Endothelial cell of umbilical vein (primary cell): ENCODE measurements around the gene BABAM2. TPM values are rescaled to one million over a fixed set of nuclear protein-coding genes. Genes with fewer than 3 reads are reported as not detected.

Experiments
- BruUV-seq: library from RNA; stranded (reverse); fragments of 400-500 nt; replicated peaks from 2 replicates; lab custom pipeline; 2021; lab: Mats Ljungman, UMichigan
- CTCF ChIA-PET: fragments of 300-600, 350-600 bp; sonication (Branson Sonifier 250); formaldehyde crosslinking; loops from one replicate; lab custom pipeline; 2021; ENCODE audit warnings: antibody characterized with exemption, inconsistent platforms; lab: Charles Lee
- POLR2A ChIA-PET: fragments of 300-600, 350-600 bp; sonication (Branson Sonifier 250); formaldehyde crosslinking; loops from one replicate; lab custom pipeline; 2021; ENCODE audit warnings: antibody characterized with exemption, inconsistent platforms; lab: Charles Lee
- DNase-seq: peaks from one replicate; pipeline ENCODE4 v3.0.0-alpha.2; 2011; ENCODE audit warnings: low read depth, low spot score
- FAIRE-seq: peaks from 2 replicates; lab custom pipeline; 2011; peaks lifted over from hg19 to GRCh38; lab: Jason Lieb, UNC
- H2AFZ ChIP-seq: 2 replicates; pipeline ENCODE4 v1.6.0; 2012; ENCODE audit warnings: low read depth, low read length, control low read depth, inconsistent platforms
- H3K27ac ChIP-seq: 2 replicates; pipeline ENCODE4 v1.5.1; 2011; ENCODE audit warnings: low read depth, mild to moderate bottlenecking, control low read depth, low read length, moderate library complexity; ENCODE audit not compliant: insufficient read depth
- H3K27me3 ChIP-seq, 2 experiments: 2 replicates each; pipeline versions ENCODE4 v1.6.0 to v1.6.1; 2011; ENCODE audit warnings: low read length in 2 of 2, mixed read lengths in 1 of 2; ENCODE audit not compliant: control insufficient read depth in 2 of 2, insufficient read depth in 2 of 2
- H3K36me3 ChIP-seq, 2 experiments: 2 replicates in 1 of 2; 3 replicates in 1 of 2; pipeline ENCODE4 v1.5.1; 2011; ENCODE audit warnings: low read length in 2 of 2, mild to moderate bottlenecking in 1 of 2, moderate library complexity in 1 of 2; ENCODE audit not compliant: control insufficient read depth in 2 of 2, insufficient read depth in 2 of 2; ENCODE audit errors: extremely low read depth in 1 of 2
- H3K4me1 ChIP-seq: 3 replicates; pipeline ENCODE4 v1.5.1; 2011; ENCODE audit warnings: mild to moderate bottlenecking, low read length; ENCODE audit not compliant: control insufficient read depth, insufficient read depth; ENCODE audit errors: extremely low read depth
- H3K4me2 ChIP-seq: 2 replicates; pipeline ENCODE4 v1.6.1; 2011; ENCODE audit warnings: low read length, control low read depth, mixed read lengths; ENCODE audit not compliant: insufficient read depth
- H3K4me3 ChIP-seq, 3 experiments: fragments of 200-600 bp in 1 of 3; sonication (generic), shearing (Covaris generic) in 1 of 3; replicated peaks in 1 of 3; 2 replicates each; pipeline ENCODE4 v1.5.1; 2011 to 2016; ENCODE audit warnings: control low read depth in 3 of 3, low read length in 3 of 3, mild to moderate bottlenecking in 2 of 3, inconsistent platforms in 1 of 3, low read depth in 1 of 3, moderate library complexity in 1 of 3; ENCODE audit not compliant: insufficient read depth in 1 of 3
- H3K79me2 ChIP-seq: 2 replicates; pipeline ENCODE4 v1.6.0; 2012; ENCODE audit warnings: low read length, inconsistent platforms; ENCODE audit not compliant: control insufficient read depth, insufficient read depth
- H3K9ac ChIP-seq: replicated peaks from 2 replicates; pipeline ENCODE3; 2011; ENCODE audit warnings: low read length, control low read depth; ENCODE audit not compliant: insufficient read depth; ENCODE audit errors: extremely low read depth
- H3K9me1 ChIP-seq: replicated peaks from 3 replicates; pipeline ENCODE4 v1.6.0; 2011; ENCODE audit warnings: mild to moderate bottlenecking, low read length; ENCODE audit not compliant: control insufficient read depth, insufficient read depth; ENCODE audit errors: extremely low read depth
- H3K9me3 ChIP-seq: replicated peaks from 2 replicates; pipeline ENCODE4 v1.5.1; 2012; ENCODE audit warnings: low read length, inconsistent platforms; ENCODE audit not compliant: control insufficient read depth, insufficient read depth
- H4K20me1 ChIP-seq: replicated peaks from 2 replicates; pipeline ENCODE3; 2011; ENCODE audit warnings: mild to moderate bottlenecking, low read length; ENCODE audit not compliant: control insufficient read depth, insufficient read depth; ENCODE audit errors: extremely low read depth
- EZH2 ChIP-seq: IDR thresholded peaks from 2 replicates; pipeline ENCODE4 v1.6.1; 2012; ENCODE audit warnings: borderline replicate concordance, low read depth, mild to moderate bottlenecking, moderate library complexity, low read length, inconsistent platforms; ENCODE audit not compliant: severe bottlenecking
- FOS ChIP-seq: IDR thresholded peaks from 2 replicates; pipeline ENCODE4 v1.6.1; 2011; ENCODE audit warnings: mild to moderate bottlenecking, low read length, moderate library complexity, borderline replicate concordance; ENCODE audit not compliant: insufficient read depth
- GATA2 ChIP-seq: IDR thresholded peaks from 2 replicates; pipeline ENCODE4 v1.7.0; 2011; ENCODE audit warnings: low read depth, mild to moderate bottlenecking, moderate library complexity, mixed read lengths, low read length; ENCODE audit not compliant: insufficient read length, insufficient read depth
- JUN ChIP-seq: IDR thresholded peaks from 2 replicates; pipeline ENCODE4 v1.6.1; 2011; ENCODE audit warnings: borderline replicate concordance, low read depth; ENCODE audit not compliant: insufficient read length, insufficient read depth
- MAX ChIP-seq: IDR thresholded peaks from 2 replicates; pipeline ENCODE4 v1.6.1; 2011; ENCODE audit not compliant: insufficient read depth, insufficient read length
- MYC ChIP-seq: IDR thresholded peaks from one replicate; pipeline ENCODE4 v1.6.1; 2011; ENCODE audit warnings: mild to moderate bottlenecking, low read depth, low read length
- POLR2A ChIP-seq: IDR thresholded peaks from 2 replicates; pipeline ENCODE4 v1.6.1; 2012; ENCODE audit warnings: low read depth, mild to moderate bottlenecking, control low read depth, low read length
- POLR2AphosphoS5 ChIP-seq: IDR thresholded peaks from 2 replicates; pipeline ENCODE4 v1.6.1; 2012; ENCODE audit warnings: low read depth, mild to moderate bottlenecking, control low read depth, low read length, moderate library complexity; ENCODE audit not compliant: insufficient read depth
- dilution Hi-C: fragments of 300-500 bp; cut with MboI; formaldehyde crosslinking; loops from one replicate; pipeline ENCODE4 v1.15.0; 2019; ENCODE audit warnings: low sequenced_read_pairs; ENCODE audit not compliant: extremely low pct_ligation_motif_present
- intact Hi-C: fragments of 100-400 bp; cut with micrococcal nuclease; formaldehyde crosslinking; loops from one replicate; pipeline ENCODE4 v1.10.0; 2022
- polyA plus RNA-seq, 4 experiments: library from polyadenylated mRNA; depleted of rRNA in 3 of 4; stranded (reverse) in 3 of 4; unstranded in 1 of 4; fragments of >200 nt; gene quantifications; 2 replicates each; pipeline versions ENCODE4 v1.2.1 to v1.2.3, GENCODE V29; 2011 to 2012; ENCODE audit warnings: missing spikeins in 1 of 4
- total RNA-seq: library from RNA; stranded (reverse); gene quantifications from 2 replicates; pipeline ENCODE4 v1.2.3, GENCODE V29; 2021
- TF ChIP-seq, protein P1 (sequence below), 2 donors: IDR thresholded peaks; 1 replicate in 1 of 2; 2 replicates in 1 of 2; pipeline ENCODE4 v1.5.1; 2011; ENCODE audit warnings: low read length in 2 of 2, mild to moderate bottlenecking in 2 of 2, moderate library complexity in 2 of 2, control low read depth in 1 of 2, inconsistent platforms in 1 of 2, low read depth in 1 of 2; ENCODE audit not compliant: insufficient read depth in 1 of 2; ENCODE audit errors: extremely low read depth in 1 of 2

Gene BABAM2
- total and polyA plus RNA-seq, 2 donors (not counting 3 experiments of a cell fraction or from before 2014, with no cell fraction given) = 19.9 to 27.6 TPM

DNA sequence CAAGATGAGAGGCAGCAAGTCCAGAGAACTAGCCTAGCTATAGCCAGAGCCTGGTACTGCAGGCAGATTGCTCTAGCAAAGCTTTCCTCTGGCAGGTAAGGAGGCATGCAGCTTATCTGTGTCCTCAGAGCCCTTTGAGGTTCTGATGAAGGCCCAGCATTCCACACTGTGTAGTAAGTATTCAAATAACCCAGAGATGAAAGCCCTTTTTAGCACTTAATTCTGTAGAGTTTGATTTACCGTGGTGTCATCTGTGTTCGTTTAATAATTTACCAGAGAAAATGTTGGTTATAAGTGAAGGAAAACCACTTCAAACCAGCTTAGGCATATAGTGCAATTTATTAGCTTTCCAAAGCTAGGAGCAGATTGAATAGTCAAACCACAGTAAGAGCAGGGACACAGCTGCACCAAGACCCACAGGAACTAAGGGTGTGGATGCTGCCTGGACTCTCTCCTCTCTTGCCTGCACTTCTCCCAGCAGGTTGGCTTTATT, 226.6 kb downstream of the BABAM2 start:
- H3K9ac ChIP-seq = no peak overlapping the region
- ChIA-PET POLR2A (no interaction called here), CTCF (interaction anchor here (1.2 to 1.8 kb wide), 2 partner anchors 159 to 394 kb away, joined by 3 to 4 read pairs; no protein-coding TSS in a partner anchor)
- DNase-seq (no peak), FAIRE-seq (no peak)
- intact Hi-C loops = no loop called here
- BruUV-seq = no TSS peak
- H3K4me2 ChIP-seq = no peak overlapping the region
- H3K9me1 ChIP-seq = no peaks in the 10 kb centered on the region
- no peaks in the 10 kb centered on the region for H3K9me3 ChIP-seq
- no peaks in the 10 kb centered on the region for H3K79me2 ChIP-seq
- no peak overlapping the region for H3K4me3 ChIP-seq
- no peak overlapping the region for H2AFZ ChIP-seq
- H3K36me3 ChIP-seq = no peaks in the 10 kb centered on the region
- dilution Hi-C loops = no loop called here
- H3K27me3 ChIP-seq = no peaks in the 10 kb centered on the region
- H4K20me1 ChIP-seq = no peaks in the 10 kb centered on the region
- TF ChIP-seq POLR2A = no peak
- TF ChIP-seq, protein P1, sequence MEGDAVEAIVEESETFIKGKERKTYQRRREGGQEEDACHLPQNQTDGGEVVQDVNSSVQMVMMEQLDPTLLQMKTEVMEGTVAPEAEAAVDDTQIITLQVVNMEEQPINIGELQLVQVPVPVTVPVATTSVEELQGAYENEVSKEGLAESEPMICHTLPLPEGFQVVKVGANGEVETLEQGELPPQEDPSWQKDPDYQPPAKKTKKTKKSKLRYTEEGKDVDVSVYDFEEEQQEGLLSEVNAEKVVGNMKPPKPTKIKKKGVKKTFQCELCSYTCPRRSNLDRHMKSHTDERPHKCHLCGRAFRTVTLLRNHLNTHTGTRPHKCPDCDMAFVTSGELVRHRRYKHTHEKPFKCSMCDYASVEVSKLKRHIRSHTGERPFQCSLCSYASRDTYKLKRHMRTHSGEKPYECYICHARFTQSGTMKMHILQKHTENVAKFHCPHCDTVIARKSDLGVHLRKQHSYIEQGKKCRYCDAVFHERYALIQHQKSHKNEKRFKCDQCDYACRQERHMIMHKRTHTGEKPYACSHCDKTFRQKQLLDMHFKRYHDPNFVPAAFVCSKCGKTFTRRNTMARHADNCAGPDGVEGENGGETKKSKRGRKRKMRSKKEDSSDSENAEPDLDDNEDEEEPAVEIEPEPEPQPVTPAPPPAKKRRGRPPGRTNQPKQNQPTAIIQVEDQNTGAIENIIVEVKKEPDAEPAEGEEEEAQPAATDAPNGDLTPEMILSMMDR (IDR thresholded peaks at IDR 0.05; ENCODE audit: extremely low read depth in 1 of 2, insufficient read depth in 1 of 2, low read depth in 1 of 2, low read length in 2 of 2) = no peak
- TF ChIP-seq POLR2AphosphoS5 = no peak
- TF ChIP-seq JUN = no peak
- no peak for TF ChIP-seq MAX
- no peak for TF ChIP-seq GATA2
- no peak for TF ChIP-seq MYC
- no peak for TF ChIP-seq EZH2
- no peak for TF ChIP-seq FOS
- H3K27ac ChIP-seq = no peak overlapping the region
- no peaks in the 10 kb centered on the region for H3K4me1 ChIP-seq
